Measurements from ENCODE around the gene IL23R. TPM values are rescaled to one million over a fixed set of nuclear protein-coding genes. Genes with fewer than 3 reads are reported as not detected.
"Not testable (repeated sequence)": the region's sequence is repeated elsewhere in the genome, so short reads cannot be mapped to it uniquely, and the experiment has no call there.

IL23R gene
- polyA plus RNA-seq, 3 donors, result not detected

DNA sequence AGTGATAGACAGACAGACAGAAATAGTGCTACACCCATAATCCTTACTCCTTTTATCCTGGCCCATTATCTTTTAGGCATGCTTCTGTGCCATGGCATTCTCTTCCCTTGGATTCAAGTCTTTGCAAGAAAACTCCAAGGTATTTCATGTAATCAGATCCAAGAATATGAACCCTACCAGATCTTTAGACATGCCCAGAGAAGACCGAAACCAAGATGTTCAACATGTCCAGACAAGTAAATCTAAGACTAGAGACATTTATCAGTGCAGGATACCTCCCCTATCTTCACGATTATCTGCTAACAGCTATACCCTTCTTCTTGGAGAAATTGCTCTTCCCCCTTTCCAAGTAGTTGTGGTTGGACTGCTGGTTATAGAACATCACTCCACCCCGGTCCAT, 19.7 kb upstream of the IL23R start:
- H3K27ac ChIP-seq (ENCODE audit: low read depth, low read length), result no peak overlapping the region
- 89 to 98% (median 94%) methylated on average over 3 of the region's 3 CpGs for WGBS, 3 donors

DNA sequence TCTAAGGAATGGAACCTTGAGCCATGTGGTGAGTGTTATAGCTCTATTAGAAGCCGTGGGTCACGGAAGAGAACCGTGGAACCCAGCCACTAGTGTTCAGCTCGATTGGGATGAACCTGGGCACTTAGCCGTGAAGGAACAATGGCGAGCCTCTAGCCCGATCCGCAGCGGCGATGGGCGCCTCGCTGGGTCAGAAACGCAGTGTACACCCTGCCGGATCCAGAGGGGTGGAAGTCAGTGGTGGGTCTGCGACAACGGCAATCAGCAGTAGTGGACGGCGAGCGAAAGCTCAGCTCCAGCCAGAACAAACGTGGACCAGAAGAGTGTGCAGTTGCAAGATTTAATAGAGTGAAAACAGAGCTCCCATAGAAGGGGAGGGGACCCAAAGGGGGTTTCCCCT, 18.3 kb upstream of the IL23R start:
- WGBS, 3 donors, result 88 to 95% (median 92%) methylated on average over 20 of the region's 20 CpGs
- H3K27ac ChIP-seq (ENCODE audit: low read depth, low read length), result not testable (repeated sequence)

DNA sequence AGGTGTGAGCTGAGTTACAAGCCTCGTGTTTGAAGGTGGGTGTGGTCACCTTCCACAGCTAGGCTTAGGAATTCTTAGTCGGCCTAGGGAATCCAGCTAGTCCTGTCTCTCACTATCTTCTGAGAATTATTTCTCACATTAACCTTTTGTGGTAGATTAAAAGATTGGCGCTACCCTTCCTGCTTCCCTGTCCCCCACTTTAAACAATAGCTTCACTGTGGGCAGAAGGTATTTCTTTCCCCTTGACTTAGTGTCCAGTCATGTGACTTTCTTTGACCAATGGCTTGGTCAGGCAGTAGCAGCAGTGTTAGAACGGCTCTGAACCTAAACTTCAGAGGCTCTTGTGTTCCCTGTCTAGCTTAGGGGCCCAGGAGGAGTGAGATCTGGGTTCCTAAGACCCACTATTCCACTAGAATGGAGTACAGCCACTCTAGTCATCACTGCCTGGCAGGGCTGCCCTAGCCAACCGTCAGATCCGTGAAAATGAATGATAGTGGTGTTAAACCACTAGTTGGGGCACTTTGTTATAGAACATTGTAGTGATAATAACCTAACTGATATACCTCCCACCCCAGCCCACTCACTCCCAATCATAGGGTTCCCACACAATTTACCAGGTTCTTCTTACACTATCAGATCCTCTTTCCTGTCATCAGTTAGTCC, 17.6 kb upstream of the IL23R start:
- H3K27ac ChIP-seq (ENCODE audit: low read depth, low read length), result no peak overlapping the region
- WGBS, 3 donors, result 41 to 51% (median 51%) methylated on average over 6 of the region's 6 CpGs

DNA sequence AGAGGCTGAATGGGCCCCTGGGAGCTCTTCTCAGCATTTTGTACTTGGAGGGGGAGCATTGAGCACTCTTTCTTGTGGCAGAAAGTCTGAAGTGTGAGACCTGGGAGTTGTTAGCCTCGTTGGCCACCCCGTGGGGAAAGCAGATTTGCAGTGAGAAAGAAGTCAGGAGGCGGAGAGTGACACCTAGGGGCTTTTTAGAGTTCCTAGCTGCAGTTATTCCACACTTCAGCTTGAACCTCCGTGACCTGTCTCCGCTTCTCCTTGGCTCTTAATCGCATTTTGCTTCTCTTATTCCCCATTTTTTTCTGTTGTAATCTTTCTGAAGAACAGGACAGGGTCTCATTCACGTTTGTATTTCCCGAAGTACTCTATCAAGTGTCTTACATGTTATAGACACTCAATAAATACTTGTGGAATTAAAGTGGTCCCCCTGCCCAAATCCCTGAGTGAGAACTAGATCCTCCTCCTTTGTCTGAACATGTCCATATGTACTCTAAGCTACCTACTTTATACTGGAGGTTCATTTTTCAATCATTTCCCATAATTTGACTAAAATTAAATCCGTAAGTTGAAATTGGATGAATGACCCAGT, 17.0 kb upstream of the IL23R start:
- 14 to 19% (median 16%) methylated on average over 9 of the region's 9 CpGs for WGBS, 3 donors

DNA sequence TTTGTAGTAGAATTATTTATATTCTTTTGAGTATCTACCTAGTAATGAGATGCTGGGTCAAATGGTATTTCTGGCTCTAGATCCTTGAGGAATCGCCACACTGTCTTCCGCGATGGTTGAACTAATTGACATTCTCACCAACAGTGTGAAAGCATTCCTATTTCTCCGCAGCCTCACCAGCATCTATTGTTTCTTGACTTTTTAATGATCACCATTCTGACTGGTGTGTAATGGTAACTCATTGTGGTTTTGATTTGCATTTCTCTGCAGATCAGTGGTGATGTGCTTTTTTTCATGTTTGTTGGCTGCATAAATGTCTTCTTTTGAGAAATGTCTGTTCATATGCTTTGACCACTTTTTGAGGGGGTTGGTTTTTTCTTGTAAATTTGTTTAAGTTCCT, 15.3 kb upstream of the IL23R start:
- H3K27ac ChIP-seq (ENCODE audit: low read depth, low read length), result no peak overlapping the region
- 82 to 92% (median 88%) methylated on average over 4 of the region's 4 CpGs for WGBS, 3 donors

More for the DNA sequence above, 17.0 kb upstream of the IL23R start:
- H3K27ac ChIP-seq (ENCODE audit: low read depth, low read length), result no peak overlapping the region

DNA sequence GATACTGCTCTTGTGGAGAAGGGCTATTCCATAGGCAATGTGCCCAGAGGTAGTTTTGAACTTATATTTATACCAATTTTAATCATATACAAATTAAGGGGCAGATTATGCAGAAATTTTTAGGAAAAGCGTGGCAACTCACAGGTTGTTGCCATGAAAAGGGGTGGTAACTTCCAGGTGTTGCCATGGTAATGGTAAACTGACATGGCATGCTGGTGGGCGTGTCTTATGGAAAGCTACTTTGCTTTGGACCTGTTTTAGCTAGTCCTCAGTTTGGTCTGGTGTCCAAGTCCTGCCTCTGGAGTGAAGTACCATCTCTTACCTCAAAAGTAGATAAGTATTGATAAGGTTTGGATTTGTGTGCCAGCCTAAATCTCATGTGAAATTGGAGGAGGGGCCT, 7.9 kb upstream of the IL23R start:
- 41 to 68% (median 63%) methylated on average over 2 of the region's 2 CpGs for WGBS, 3 donors
- H3K27ac ChIP-seq (ENCODE audit: low read depth, low read length), result no peak overlapping the region

DNA sequence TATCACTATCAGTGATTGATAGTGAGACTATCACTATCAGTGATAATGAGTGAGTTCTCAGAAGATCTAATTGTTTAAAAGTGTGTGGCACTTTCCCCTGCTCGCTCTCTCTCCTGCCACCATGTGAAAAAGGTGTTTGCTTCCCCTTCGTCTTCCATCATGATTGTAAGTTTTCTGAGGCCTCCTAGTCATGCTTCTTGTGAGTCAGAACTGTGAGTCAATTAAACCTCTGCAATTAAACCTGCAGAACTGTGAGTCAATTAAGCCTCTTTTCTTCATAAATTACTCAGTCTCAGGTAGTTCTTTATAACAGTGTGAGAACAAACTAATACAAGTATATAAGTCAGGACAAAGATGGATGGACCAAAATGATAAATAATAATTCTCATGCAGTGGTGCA, 7.0 kb upstream of the IL23R start:
- WGBS, 3 donors, result 69 to 84% (median 83%) methylated on average over 2 of the region's 2 CpGs
- H3K27ac ChIP-seq (ENCODE audit: low read depth, low read length), result no peak overlapping the region

DNA sequence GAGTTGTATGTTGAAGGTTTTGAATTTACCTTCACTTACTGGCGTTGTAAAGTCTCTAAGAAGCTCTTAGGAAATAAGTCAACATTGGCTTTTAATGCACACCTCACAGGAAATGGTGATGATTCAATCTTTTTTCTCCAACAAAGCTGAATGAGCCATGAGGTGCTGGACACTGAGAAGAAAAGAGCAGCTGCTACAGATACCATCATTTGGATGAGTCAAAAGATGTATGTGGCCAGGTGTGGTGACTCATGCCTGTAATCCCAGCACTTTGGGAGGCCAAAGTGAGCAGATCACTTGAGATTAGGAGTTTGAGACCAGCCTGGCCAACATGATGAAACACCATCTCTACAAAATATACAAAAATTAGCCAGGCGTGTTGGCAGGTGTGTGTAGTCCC, 3.3 kb upstream of the IL23R start:
- no peak overlapping the region for H3K27ac ChIP-seq (ENCODE audit: low read depth, low read length)
- WGBS, 3 donors, result 80 to 94% (median 81%) methylated on average over 2 of the region's 2 CpGs

DNA sequence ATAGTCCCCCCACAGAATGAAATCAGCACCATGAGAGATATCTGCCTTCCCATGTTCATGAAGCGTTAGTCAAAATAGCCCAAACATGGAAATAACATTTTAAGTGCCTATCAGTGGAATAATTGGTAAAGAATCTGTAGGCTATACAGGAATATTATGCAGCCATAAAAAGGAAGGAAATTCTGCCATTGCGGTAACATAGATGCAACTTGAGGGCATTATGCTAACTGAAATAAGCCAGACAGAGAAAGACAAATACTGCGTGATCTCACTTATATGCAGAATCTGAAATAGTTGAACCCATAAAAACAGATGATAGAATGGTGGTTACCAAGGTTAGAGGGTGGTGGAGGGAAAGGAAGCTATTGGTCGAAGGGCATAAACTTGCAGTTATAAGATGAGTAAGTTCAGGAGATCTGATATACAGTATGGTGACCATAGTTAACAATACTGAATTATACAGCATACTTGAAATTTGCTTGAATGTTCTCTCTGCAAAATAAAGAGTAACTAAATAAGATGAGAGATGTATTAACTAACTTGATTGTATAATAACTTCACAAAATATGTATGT, 699 bp upstream of the IL23R start:
- H3K27ac ChIP-seq (ENCODE audit: low read depth, low read length), result no peak overlapping the region
- 93 to 97% (median 94%) methylated on average over 4 of the region's 4 CpGs for WGBS, 3 donors

DNA sequence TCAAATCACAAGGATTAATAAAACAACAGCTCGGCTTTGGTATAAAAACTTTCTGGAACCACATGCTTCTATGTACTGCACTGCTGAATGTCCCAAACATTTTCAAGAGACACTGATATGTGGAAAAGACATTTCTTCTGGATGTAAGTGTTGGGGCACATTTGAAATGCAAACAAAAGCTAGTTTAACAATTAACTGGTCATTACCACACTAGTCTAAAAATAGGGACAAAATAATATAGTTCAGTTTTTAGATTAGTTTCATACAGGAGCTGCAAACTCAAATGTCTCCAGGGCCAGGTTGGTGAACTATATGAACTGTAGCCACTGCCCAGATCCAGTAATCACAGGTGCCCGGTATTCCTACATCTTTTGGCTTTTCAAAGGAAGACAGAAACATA, 3.2 kb downstream of the IL23R start:
- 24 to 85% (median 81%) methylated on average over 2 of the region's 2 CpGs for WGBS, 3 donors
- no peak overlapping the region for H3K27ac ChIP-seq (ENCODE audit: low read depth, low read length)

DNA sequence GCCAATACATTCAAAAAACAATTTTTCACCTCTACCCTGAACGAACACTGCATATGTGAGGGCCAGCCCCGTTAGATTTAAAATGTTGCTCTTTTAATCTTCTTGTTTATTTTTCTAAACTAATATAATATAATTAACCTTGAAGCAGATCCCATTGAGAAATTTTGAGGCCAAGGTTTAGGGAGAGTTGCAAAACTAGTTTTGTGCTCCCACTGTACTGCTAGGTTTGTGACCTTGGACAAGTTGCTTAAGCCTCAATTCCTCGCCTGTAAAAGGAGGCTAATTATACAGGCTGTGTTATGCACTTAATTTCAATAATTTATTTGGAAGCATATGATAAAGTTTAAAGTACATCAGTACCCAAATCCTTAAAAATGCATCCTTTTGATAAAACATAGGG, 3.7 kb downstream of the IL23R start:
- no peak overlapping the region for H3K27ac ChIP-seq (ENCODE audit: low read depth, low read length)
- WGBS, 3 donors, result 23 to 77% (median 75%) methylated on average over 3 of the region's 3 CpGs

DNA sequence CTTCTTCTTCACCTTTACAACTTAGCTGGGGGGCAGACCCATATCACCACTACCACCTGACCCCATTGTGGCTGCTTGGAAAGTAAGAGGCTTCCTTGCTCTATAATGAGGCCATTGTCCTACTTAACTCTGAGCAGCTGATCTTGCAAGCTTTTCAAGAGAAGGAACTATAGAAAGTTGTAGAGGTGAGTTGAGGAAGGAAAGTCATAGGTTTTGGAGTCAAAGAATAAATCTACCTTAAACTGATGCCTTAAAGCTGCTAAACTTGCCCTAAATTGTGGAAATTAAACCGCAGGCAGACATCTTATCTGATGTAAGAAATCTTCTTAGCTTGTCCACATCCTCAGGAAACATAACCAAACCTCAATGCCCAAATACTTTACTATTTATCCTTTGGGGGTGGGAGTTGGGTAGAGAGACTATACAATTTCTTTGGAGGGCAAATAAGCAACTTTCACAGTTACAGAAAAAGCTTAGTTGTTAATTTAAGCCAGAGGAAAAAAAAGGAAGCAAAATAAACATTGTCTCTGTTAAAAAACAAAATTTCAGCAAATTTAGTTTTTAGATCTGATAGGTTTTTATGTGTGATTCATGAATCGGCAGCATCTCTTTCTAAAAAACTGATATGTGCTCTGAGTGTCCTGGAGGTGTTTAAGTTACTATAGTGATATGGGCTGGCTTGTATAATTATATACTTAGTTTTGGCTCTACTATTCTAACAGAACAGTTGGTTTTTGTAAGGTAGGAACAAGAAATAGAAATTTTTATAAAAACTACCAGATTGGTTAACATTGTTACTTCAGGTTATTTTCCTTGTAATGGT, 4.7 kb downstream of the IL23R start:
- no peak overlapping the region for H3K27ac ChIP-seq (ENCODE audit: low read depth, low read length)
- 54 to 73% (median 58%) methylated on average over 2 of the region's 2 CpGs for WGBS, 3 donors

DNA sequence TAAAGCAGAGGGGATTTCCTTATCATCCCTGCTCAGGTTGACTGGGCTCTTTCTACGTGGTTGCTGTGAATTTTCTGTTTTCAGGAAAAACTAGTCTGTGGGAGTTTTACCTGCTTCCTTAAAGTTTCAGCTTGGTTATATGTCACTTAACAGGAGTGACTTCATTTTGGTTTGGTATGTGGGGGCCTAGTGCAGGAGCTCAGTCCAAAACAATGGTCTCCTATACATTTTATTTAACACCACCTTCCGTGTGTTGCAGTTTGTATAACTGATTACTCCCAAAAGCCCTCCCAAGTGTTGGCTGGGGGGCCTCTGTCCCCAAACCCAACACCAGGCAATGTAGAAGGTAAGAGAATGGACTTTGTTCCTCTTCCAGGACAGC, 5.3 kb downstream of the IL23R start:
- WGBS, 3 donors, result 63 to 69% (median 65%) methylated on average over 2 of the region's 2 CpGs
- no peak overlapping the region for H3K27ac ChIP-seq (ENCODE audit: low read depth, low read length)

DNA sequence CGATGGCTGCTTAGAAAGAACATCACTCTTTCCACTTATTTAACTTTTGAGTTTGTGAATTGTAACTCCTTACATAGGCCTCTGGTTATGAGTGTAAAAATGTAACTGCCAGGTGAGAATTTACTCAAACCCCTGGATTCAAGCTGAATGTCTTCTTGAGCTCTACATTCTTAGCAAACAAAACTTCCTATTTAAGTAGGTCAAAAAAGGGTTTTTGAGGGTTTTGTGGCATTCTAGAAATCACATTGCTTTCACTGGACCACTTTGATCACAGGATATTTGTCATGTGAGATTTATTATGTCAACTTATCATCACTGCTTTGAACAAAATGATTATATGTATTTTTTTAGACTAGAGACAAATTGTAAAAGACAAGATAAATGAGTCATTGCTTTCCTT, 5.7 kb downstream of the IL23R start:
- H3K27ac ChIP-seq (ENCODE audit: low read depth, low read length), result no peak overlapping the region
- 50 to 81% (median 71%) methylated on average over 1 of the region's 1 CpG for WGBS, 3 donors

DNA sequence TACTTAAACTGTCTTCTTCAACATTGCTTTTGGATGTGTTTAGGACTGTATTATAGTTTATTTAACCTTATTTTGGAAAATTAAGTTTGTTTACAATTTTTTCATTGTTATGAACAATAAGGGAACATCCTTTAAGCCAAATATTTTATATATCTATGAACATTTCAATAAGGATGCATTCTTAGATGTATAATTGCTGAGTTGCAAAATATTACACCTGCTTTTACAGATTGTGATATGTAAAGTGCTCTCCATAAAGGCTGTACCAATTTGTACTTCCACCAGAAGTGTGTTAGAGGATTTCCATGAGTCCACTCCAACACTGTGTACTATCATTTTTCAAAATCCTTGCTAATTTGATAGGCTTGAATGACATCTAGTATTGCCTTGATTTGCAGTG, 7.7 kb downstream of the IL23R start:
- no peak overlapping the region for H3K27ac ChIP-seq (ENCODE audit: low read depth, low read length)

DNA sequence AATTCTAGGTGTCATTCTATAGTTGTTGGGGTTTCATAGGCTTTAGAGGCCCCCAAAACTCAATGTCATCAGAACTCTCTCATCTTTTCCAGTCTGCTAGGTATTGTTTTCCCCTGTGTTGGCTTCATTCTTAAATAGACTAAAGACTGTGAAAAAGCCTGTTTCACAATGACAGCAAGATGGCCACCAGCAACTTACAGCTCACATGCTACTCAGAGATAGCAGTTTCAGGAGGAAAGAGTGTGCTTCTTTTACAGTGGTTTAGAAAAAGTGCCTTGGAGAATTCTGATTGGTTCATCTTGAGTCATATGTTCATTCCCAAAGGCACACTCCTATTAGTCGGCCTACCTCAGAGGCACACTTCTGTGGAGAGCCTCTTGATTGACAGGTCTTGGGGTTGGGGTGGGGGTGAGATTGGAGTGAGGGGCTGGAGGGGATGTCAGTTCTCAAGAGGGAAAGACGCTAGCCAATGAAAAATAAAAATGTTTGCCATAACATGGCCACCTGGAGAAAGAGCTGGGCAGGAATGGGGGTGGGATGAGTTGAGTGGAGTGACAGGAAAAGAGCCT, 8.5 kb downstream of the IL23R start:
- no peak overlapping the region for H3K27ac ChIP-seq (ENCODE audit: low read depth, low read length)
- WGBS, 3 donors, result 81 to 93% (median 82%) methylated on average over 2 of the region's 2 CpGs

DNA sequence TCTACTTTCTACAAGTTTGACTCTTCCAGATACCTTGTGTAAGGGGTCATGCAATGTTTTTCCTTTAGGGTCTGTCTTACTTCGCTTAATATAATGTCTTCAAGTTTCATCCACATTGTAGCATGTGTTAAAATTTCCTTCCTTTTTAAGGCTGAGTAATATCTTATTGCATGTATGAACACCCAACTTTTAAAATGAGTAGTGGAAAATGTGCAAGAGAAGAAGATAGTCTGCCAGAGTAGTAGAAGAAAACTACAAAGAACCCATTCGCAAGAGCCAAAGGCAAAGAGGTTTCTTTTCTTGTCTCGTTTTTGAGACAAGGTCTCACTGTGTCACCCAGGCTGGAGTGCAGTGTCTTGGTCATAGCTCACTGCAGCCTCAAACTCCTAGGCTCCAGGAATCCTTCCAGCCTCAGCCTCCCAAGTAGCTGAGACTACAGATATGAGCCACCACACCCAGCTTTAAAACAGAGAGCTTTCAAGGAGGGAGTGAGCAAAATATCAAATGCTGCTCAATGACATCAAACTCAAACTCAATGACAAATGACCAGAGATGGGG, 9.4 kb downstream of the IL23R start:
- WGBS, 3 donors, result 81 to 89% (median 82%) methylated on average over 3 of the region's 3 CpGs
- H3K27ac ChIP-seq (ENCODE audit: low read depth, low read length), result no peak overlapping the region

DNA sequence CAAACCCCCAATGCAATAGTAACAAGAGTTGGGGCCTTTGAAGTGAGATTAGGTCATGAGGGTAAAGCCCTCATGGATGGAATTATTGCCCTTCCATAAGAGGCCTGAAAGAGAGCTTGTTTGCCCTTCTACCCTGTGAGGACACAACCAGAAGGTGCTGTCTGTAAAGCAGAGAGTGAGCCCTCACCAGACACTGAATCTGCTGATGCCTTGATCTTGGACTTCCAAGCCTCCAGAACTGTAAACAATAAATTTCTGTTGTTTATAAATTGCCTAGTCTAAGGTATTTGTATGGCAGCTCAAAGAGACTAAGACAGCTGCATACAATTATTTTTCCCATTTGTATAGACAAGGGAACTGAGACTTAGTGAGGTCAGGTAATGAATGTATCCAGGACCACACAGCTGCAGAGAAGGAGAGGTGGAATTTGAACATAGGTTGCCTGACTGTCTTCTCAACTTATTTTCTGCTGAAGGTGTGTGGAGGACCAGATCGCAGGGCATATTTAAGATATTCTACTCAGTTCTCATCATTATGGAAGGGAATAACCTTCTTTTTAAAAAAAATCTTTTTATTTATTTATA, 18.7 kb downstream of the IL23R start:
- H3K27ac ChIP-seq (ENCODE audit: low read depth, low read length), result no peak overlapping the region
- WGBS, 3 donors, result 92 to 94% (median 93%) methylated on average over 1 of the region's 1 CpG
